ENCODE measurements around the gene U2SURP. TPM values are rescaled to one million over a fixed set of nuclear protein-coding genes. Genes with fewer than 3 reads are reported as not detected.
"Not testable (repeated sequence)": the region's sequence is repeated elsewhere in the genome, so short reads cannot be mapped to it uniquely, and the experiment has no call there.

Gene U2SURP
- total RNA-seq, 2 donors from 2014 or later = 26.3 to 33.7 TPM

DNA sequence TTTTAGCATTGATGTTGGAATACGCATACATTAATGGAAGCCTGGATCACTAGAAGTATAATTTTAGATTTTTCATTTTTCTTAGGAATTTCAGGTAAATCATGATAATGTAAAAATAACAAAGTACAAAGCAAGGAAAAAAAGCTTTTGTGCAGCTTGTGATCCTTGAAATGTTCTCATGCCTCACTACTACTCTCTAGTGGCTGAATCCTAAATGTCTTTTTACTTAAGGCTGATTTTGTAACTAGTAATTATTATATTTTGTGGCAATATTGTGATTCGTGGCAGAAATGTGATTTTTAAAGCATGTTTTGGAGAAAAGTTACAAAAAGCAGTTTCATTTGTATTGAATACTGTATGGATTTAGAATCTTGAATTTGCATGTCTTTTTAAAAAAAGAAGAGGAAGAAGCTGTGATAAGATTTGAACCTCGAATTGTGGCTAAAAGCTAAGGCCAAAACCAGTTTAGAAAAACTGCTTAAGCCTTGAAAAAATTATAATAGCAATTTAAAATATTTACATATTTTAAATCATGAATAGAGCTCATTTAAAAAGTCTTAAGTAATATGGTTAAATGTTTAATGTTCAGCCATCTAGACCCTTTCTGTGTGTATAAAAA lies 39.0 kb downstream of the U2SURP start:
- no peak overlapping the region for H3K4me3 ChIP-seq
- H3K27ac ChIP-seq = no peak overlapping the region
- H3K4me1 ChIP-seq = no peaks in the 10 kb centered on the region
- TF ChIP-seq CTCF (IDR thresholded peaks at IDR 0.05) = peak; percentile 10 to 58
- H3K36me3 ChIP-seq = peaks cover 46% of the 10 kb centered on the region
- H3K27me3 ChIP-seq = no peaks in the 10 kb centered on the region
- no peak for DNase-seq (ENCODE audit: low spot score)
- H3K9me3 ChIP-seq = no peaks in the 10 kb centered on the region

GRCh38 chr3:143041903-143042302 lies 40.5 kb downstream of the U2SURP start:
- TF ChIP-seq CTCF (IDR thresholded peaks at IDR 0.05) = no peak
- Histone ChIP-seq H3K4me1 (no peaks in the 10 kb centered on the region), H3K27me3 (no peaks in the 10 kb centered on the region), H3K27ac (no peak overlapping the region), H3K36me3 (peaks cover 42% of the 10 kb centered on the region), H3K9me3 (no peaks in the 10 kb centered on the region), H3K4me3 (no peak overlapping the region)
- no peak for DNase-seq (ENCODE audit: low spot score)

DNA sequence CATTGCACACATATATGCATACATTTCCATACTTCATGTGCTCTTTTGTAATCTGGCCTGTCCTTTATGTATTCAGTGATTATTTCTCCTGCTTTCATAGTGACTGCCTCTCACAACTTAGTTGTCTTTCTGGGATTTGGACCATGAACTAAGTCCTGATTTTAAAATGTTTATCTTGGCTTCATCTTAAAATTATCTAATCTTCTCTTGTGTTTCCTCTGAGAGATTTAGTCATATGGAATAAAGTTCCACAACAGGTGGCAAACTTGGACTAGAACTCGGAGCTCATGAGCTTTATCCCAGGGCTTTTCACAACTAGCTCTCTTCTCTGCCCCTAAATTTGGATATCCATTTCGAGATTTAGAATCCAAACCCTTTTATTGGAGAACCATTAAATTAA lies 44.3 kb downstream of the U2SURP start:
- peaks cover 39% of the 10 kb centered on the region for H3K36me3 ChIP-seq
- no peak overlapping the region for H3K27ac ChIP-seq
- no peaks in the 10 kb centered on the region for H3K27me3 ChIP-seq
- H3K9me3 ChIP-seq = no peaks in the 10 kb centered on the region
- no peaks in the 10 kb centered on the region for H3K4me1 ChIP-seq
- TF ChIP-seq CTCF (IDR thresholded peaks at IDR 0.05) = no peak
- H3K4me3 ChIP-seq = no peak overlapping the region
- no peak for DNase-seq (ENCODE audit: low spot score)

GRCh38 chr3:143046075-143046474 lies 44.7 kb downstream of the U2SURP start:
- H3K36me3 ChIP-seq = peaks cover 43% of the 10 kb centered on the region
- H3K27ac ChIP-seq, H3K9me3 ChIP-seq: not testable (repeated sequence)

DNA sequence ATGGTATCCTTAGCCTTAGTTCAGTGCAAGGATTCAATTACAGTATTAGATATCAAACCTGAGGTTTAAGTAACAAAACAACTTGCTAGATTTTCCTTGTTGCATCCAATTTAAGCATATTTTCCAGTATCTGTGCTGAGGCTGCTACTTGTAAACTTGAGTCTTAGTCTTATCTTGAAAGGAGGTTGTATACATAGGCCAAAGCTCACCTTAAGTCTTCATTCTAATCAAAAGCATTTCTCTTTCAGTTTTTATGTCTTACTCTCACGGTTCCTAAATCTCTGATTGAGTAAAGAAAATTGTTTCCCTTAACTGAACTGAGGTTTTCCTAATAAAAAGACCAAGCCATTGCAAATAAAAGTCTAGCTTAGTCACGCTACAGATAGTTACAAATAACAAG lies 52.6 kb downstream of the U2SURP start:
- Histone ChIP-seq H3K27me3 (no peaks in the 10 kb centered on the region), H3K9me3 (no peaks in the 10 kb centered on the region), H3K36me3 (peaks cover 73% of the 10 kb centered on the region), H3K4me1 (no peaks in the 10 kb centered on the region), H3K4me3 (no peak overlapping the region), H3K27ac (no peak overlapping the region)
- DNase-seq (ENCODE audit: low spot score) = no peak
- TF ChIP-seq CTCF (IDR thresholded peaks at IDR 0.05) = no peak

More at GRCh38 chr3:143046075-143046474, 44.7 kb downstream of the U2SURP start:
- H3K4me3 ChIP-seq; H3K27me3 ChIP-seq; DNase-seq (ENCODE audit: low spot score); H3K4me1 ChIP-seq: not testable (repeated sequence)

DNA sequence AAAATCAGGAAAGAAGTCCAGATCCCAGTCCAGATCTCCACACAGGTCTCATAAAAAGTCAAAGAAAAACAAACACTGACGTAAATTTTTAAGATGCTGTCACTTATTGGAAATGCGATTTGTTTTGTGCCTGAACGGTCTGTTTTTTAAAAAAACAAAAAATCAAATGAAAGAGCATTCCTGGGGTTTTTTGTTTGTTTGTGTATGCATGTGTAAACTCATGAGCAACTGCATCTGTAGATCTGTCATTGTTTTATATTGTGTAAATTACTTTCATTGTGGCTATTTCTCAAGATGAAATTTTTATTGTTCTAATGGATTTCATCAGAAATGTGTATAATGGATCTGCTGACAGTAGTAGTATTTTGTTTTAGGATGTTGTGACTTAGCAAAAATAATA lies 55.0 kb downstream of the U2SURP start:
- Histone ChIP-seq H3K4me1 (no peaks in the 10 kb centered on the region), H3K27ac (no peak overlapping the region), H3K4me3 (no peak overlapping the region), H3K36me3 (peaks cover 57% of the 10 kb centered on the region), H3K9me3 (no peaks in the 10 kb centered on the region), H3K27me3 (no peaks in the 10 kb centered on the region)
- TF ChIP-seq CTCF (IDR thresholded peaks at IDR 0.05) = no peak
- no peak for DNase-seq (ENCODE audit: low spot score)
